Fibroblast of skin of left biceps (primary cell): Measurements from ENCODE around the gene POLQ.
"Not testable (repeated sequence)": the region's sequence is repeated elsewhere in the genome, so short reads cannot be mapped to it uniquely, and the experiment has no call there.

ENCODE experiments used
- DNase-seq, 2 experiments: peaks; one replicate each; pipeline ENCODE4 v3.0.0-alpha.2; 2013; ENCODE audit warnings: low read depth in 2 of 2

Gene POLQ

GRCh38 chr3:121418182-121418581, 127.6 kb downstream of the POLQ start:
- no peak for DNase-seq

- no peak for DNase-seq
These were observed 130.9 kb downstream of the POLQ start for GRCh38 chr3:121414924-121415323.

GRCh38 chr3:121411523-121411922, 134.3 kb downstream of the POLQ start:
- no peak for DNase-seq

GRCh38 chr3:121405631-121406030, 140.2 kb downstream of the POLQ start:
- no peak for DNase-seq

GRCh38 chr3:121399820-121400219, 146.0 kb downstream of the POLQ start:
- DNase-seq = no peak

GRCh38 chr3:121398051-121398450, 147.7 kb downstream of the POLQ start:
- not testable (repeated sequence) for DNase-seq

GRCh38 chr3:121395967-121396366, 149.8 kb downstream of the POLQ start:
- DNase-seq = not testable (repeated sequence)

- not testable (repeated sequence) for DNase-seq
These were observed 157.5 kb downstream of the POLQ start for GRCh38 chr3:121388308-121388707.
